Measurements from ENCODE around the gene PRR12. TPM values are rescaled to one million over a fixed set of nuclear protein-coding genes. Genes with fewer than 3 reads are reported as not detected.
A peak's percentile ranks its signal among the peaks of the same experiment; 100 is the strongest.

PRR12 gene
- total and polyA plus RNA-seq, 2 donors (not counting 1 experiment from before 2014, with no cell fraction given), result 0.40 to 2.1 TPM

GRCh38 chr19:49641688-49642491 lies 50.9 kb downstream of the PRR12 start, which contains the start of gene SCAF1:
Gene SCAF1 (plus strand): TSS chr19:49642209. CDS start chr19:49645027, 2,818 bp downstream.
- H3K27ac ChIP-seq (ENCODE audit: insufficient read depth, low read length), result peak within 1 kb of the TSS; percentile 97
- H3K27me3 ChIP-seq (ENCODE audit: control insufficient read depth, insufficient read depth, low read length), result no peaks in the 10 kb centered on the region
- peak within 1 kb of the TSS; percentile 80 to 99 (median 95) for H3K4me3 ChIP-seq (replicated peaks in 1 of 4; ENCODE audit: control extremely low read depth in 1 of 4, insufficient read depth in 1 of 4, low read depth in 3 of 4, low read length in 4 of 4)
- peak within 1 kb of the TSS; percentile 96 for H3K4me2 ChIP-seq (ENCODE audit: extremely low read depth, insufficient read depth, low read length)
- peak; percentile 99 for DNase-seq (ENCODE audit: low read depth in 2 of 2)
- peaks cover 47% of the 10 kb centered on the region for H3K79me2 ChIP-seq (ENCODE audit: control insufficient read depth, insufficient read depth, low read length)
- H3K9me3 ChIP-seq (ENCODE audit: control insufficient read depth, insufficient read depth, low read depth, low read length), result no peaks in the 10 kb centered on the region
- H2AFZ ChIP-seq (ENCODE audit: low read length), result no peak within 1 kb of the TSS
- peaks cover 7% of the 10 kb centered on the region for H3K4me1 ChIP-seq (ENCODE audit: control insufficient read depth, extremely low read depth, insufficient read depth, low read length)
- H3K9ac ChIP-seq (ENCODE audit: insufficient read depth, low read length), result peak within 1 kb of the TSS; percentile 97
- H4K20me1 ChIP-seq (ENCODE audit: control insufficient read depth, extremely low read depth, insufficient read depth, low read length), result no peaks in the 10 kb centered on the region
- TF ChIP-seq EZH2 (IDR thresholded peaks at IDR 0.05; ENCODE audit: low read length, missing control alignments) (no peak), CTCF (conservative IDR thresholded peaks at IDR 0.05 in 1 of 2, IDR thresholded peaks at IDR 0.05 in 1 of 2; ENCODE audit: low read depth in 1 of 2, low read length in 2 of 2) (no peak)
- peaks cover 10% of the 10 kb centered on the region for H3K36me3 ChIP-seq (ENCODE audit: control insufficient read depth, insufficient read depth, low read length)

GRCh38 chr19:49642492-49643035 lies 51.6 kb downstream of the PRR12 start:
- Histone ChIP-seq H3K9me3 (ENCODE audit: control insufficient read depth, insufficient read depth, low read depth, low read length) (no peaks in the 10 kb centered on the region), H3K4me1 (ENCODE audit: control insufficient read depth, extremely low read depth, insufficient read depth, low read length) (peaks cover 7% of the 10 kb centered on the region), H3K4me2 (ENCODE audit: extremely low read depth, insufficient read depth, low read length) (peak overlapping the region; percentile 94), H3K36me3 (ENCODE audit: control insufficient read depth, insufficient read depth, low read length) (peaks cover 10% of the 10 kb centered on the region), H3K4me3 (replicated peaks in 1 of 4; ENCODE audit: control extremely low read depth in 1 of 4, insufficient read depth in 1 of 4, low read depth in 3 of 4, low read length in 4 of 4) (peak overlapping the region; percentile 80 to 99 (median 95)), H4K20me1 (ENCODE audit: control insufficient read depth, extremely low read depth, insufficient read depth, low read length) (no peaks in the 10 kb centered on the region), H3K27ac (ENCODE audit: insufficient read depth, low read length) (peak overlapping the region; percentile 97), H2AFZ (ENCODE audit: low read length) (no peak overlapping the region), H3K9ac (ENCODE audit: insufficient read depth, low read length) (peak overlapping the region; percentile 97), H3K79me2 (ENCODE audit: control insufficient read depth, insufficient read depth, low read length) (peaks cover 53% of the 10 kb centered on the region), H3K27me3 (ENCODE audit: control insufficient read depth, insufficient read depth, low read length) (no peaks in the 10 kb centered on the region)
- no peak for DNase-seq (ENCODE audit: low read depth in 2 of 2)
- no peak for TF ChIP-seq EZH2 (IDR thresholded peaks at IDR 0.05; ENCODE audit: low read length, missing control alignments)
- TF ChIP-seq CTCF (conservative IDR thresholded peaks at IDR 0.05 in 1 of 2, IDR thresholded peaks at IDR 0.05 in 1 of 2; ENCODE audit: low read depth in 1 of 2, low read length in 2 of 2), result no peak

GRCh38 chr19:49643466-49643865 lies 52.5 kb downstream of the PRR12 start:
- H3K27ac ChIP-seq (ENCODE audit: insufficient read depth, low read length), result peak overlapping the region; percentile 2
- TF ChIP-seq EZH2 (IDR thresholded peaks at IDR 0.05; ENCODE audit: low read length, missing control alignments), result no peak
- TF ChIP-seq CTCF (conservative IDR thresholded peaks at IDR 0.05 in 1 of 2, IDR thresholded peaks at IDR 0.05 in 1 of 2; ENCODE audit: low read depth in 1 of 2, low read length in 2 of 2), result no peak
- peaks cover 4% of the 10 kb centered on the region for H3K4me1 ChIP-seq (ENCODE audit: control insufficient read depth, extremely low read depth, insufficient read depth, low read length)
- H3K27me3 ChIP-seq (ENCODE audit: control insufficient read depth, insufficient read depth, low read length), result no peaks in the 10 kb centered on the region
- peaks cover 10% of the 10 kb centered on the region for H3K36me3 ChIP-seq (ENCODE audit: control insufficient read depth, insufficient read depth, low read length)
- DNase-seq (ENCODE audit: low read depth in 2 of 2), result no peak
- H3K4me3 ChIP-seq (replicated peaks in 1 of 4; ENCODE audit: control extremely low read depth in 1 of 4, insufficient read depth in 1 of 4, low read depth in 3 of 4, low read length in 4 of 4), result peak overlapping the region; percentile 80 to 99 (median 95)
- H4K20me1 ChIP-seq (ENCODE audit: control insufficient read depth, extremely low read depth, insufficient read depth, low read length), result no peaks in the 10 kb centered on the region
- H2AFZ ChIP-seq (ENCODE audit: low read length), result no peak overlapping the region
- H3K9ac ChIP-seq (ENCODE audit: insufficient read depth, low read length), result no peak overlapping the region
- H3K79me2 ChIP-seq (ENCODE audit: control insufficient read depth, insufficient read depth, low read length), result peaks cover 53% of the 10 kb centered on the region
- H3K9me3 ChIP-seq (ENCODE audit: control insufficient read depth, insufficient read depth, low read depth, low read length), result no peaks in the 10 kb centered on the region
- H3K4me2 ChIP-seq (ENCODE audit: extremely low read depth, insufficient read depth, low read length), result peak overlapping the region; percentile 94
